ENCODE data around the gene INPP5D.
A peak's percentile ranks its signal among the peaks of the same experiment; 100 is the strongest.

DNA sequence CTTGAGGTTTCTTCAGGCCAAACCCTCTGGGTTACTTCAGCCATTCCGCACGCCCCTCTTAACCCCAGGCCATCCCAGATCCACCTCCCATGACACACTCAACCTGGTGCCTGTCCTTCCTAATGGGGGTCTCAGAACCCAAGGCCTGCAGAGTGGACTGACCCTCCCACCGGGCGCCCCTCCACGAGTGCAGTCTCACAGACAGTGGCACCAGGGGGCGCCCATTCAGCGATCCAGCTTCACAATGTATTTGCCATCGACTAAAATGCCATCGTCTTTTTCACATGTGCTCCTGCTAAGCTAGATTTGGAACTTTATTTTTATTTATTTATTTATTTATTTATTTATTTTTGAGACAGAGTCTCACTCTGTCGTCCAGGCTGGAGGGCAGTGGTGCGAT, 38.5 kb downstream of the INPP5D start:
- TF ChIP-seq, protein P1, sequence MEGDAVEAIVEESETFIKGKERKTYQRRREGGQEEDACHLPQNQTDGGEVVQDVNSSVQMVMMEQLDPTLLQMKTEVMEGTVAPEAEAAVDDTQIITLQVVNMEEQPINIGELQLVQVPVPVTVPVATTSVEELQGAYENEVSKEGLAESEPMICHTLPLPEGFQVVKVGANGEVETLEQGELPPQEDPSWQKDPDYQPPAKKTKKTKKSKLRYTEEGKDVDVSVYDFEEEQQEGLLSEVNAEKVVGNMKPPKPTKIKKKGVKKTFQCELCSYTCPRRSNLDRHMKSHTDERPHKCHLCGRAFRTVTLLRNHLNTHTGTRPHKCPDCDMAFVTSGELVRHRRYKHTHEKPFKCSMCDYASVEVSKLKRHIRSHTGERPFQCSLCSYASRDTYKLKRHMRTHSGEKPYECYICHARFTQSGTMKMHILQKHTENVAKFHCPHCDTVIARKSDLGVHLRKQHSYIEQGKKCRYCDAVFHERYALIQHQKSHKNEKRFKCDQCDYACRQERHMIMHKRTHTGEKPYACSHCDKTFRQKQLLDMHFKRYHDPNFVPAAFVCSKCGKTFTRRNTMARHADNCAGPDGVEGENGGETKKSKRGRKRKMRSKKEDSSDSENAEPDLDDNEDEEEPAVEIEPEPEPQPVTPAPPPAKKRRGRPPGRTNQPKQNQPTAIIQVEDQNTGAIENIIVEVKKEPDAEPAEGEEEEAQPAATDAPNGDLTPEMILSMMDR (conservative IDR thresholded peaks at IDR 0.05; ENCODE audit: low read length): peak; percentile 82
- no peak for TF ChIP-seq EZH2phosphoT487 (IDR thresholded peaks at IDR 0.05; ENCODE audit: borderline replicate concordance, low read depth, low read length)

Data from OCI-LY7 (cell line).